Ovary (tissue), 9 donors: ENCODE data around the gene FAM13C. TPM values are rescaled to one million over a fixed set of nuclear protein-coding genes. Genes with fewer than 3 reads are reported as not detected.
A peak's percentile ranks its signal among the peaks of the same experiment; 100 is the strongest.

Experiments used
- DNase-seq, 5 donors: peaks; one replicate each; pipeline ENCODE4 v3.0.0-alpha.2; 2019 to 2020
- H3K27ac ChIP-seq, 2 donors: fragments of 200-600 bp; one replicate each; pipeline versions ENCODE4 v1.5.1 to v1.8.0; 2019 to 2022
- H3K27me3 ChIP-seq: fragments of 200-600 bp; one replicate; pipeline ENCODE4 v1.8.0; 2022
- H3K36me3 ChIP-seq: fragments of 200-600 bp; sonication (generic); one replicate; pipeline ENCODE4 v1.5.1; 2019
- H3K4me1 ChIP-seq: one replicate; pipeline ENCODE4 v1.8.1; 2013; ENCODE audit warnings: mild to moderate bottlenecking, moderate library complexity; ENCODE audit not compliant: insufficient read depth
- H3K4me3 ChIP-seq: fragments of 200-600 bp; sonication (generic); one replicate; pipeline ENCODE4 v1.5.1; 2017
- H3K9me3 ChIP-seq, 2 donors: fragments of 200-600 bp in 1 of 2; sonication (generic) in 1 of 2; one replicate each; pipeline versions ENCODE4 v1.5.1 to v1.8.1; 2013 to 2019; ENCODE audit warnings: mild to moderate bottlenecking in 1 of 2, moderate library complexity in 1 of 2
- CTCF ChIP-seq, 3 donors: fragments of 450-650 bp in 2 of 3; fragments of 200-600 bp in 1 of 3; IDR thresholded peaks; one replicate each; pipeline versions ENCODE4 v1.5.1 to v1.8.0; 2016 to 2022; ENCODE audit warnings: antibody characterized with exemption in 3 of 3, mild to moderate bottlenecking in 1 of 3
- EP300 ChIP-seq: sonication (generic); formaldehyde crosslinking; IDR thresholded peaks from one replicate; pipeline ENCODE4 v1.6.1; 2017; ENCODE audit warnings: antibody characterized with exemption
- POLR2A ChIP-seq: fragments of 450-650 bp; IDR thresholded peaks from one replicate; pipeline ENCODE4 v1.6.1; 2017; ENCODE audit warnings: antibody characterized with exemption, mild to moderate bottlenecking, moderate library complexity
- WGBS, 3 donors: extraction: QIAGEN DNeasy Blood & Tissue Kit in 1 of 3; methylation state at CpG; one replicate each; pipeline versions ENCODE4 v1.1.5 to v1.1.7; 2013 to 2017; 5-methylcytosine and 5-hydroxymethylcytosine counted together
- intact Hi-C, 4 donors: fragments of 100-400 bp; cut with DNase I; formaldehyde crosslinking; loops; one replicate each; pipeline versions ENCODE4 v1.11.0 to v1.15.1; 2022 to 2023
- polyA plus RNA-seq, 2 donors: library from polyadenylated mRNA; stranded (reverse); fragments of 200-250 nt in 1 of 2; fragments of 350-450 nt in 1 of 2; fragmentation: Illumina TruSeq in 1 of 2; extraction: RNeasy Lipid Tissue Mini Kit (QIAGEN cat#74804) in 1 of 2; gene quantifications; one replicate each; pipeline ENCODE4 v1.2.3, GENCODE V29; 2013 to 2014
- total RNA-seq, 7 donors: library from RNA; depleted of rRNA in 2 of 7; stranded (reverse); fragments of >200 nt in 2 of 7; fragmentation: NEBNext Ultra II Directional in 3 of 7; extraction: Animal tissue kit (Norgen Biotek cat#: 25700) in 3 of 7; gene quantifications; one replicate each; pipeline versions ENCODE4 v1.1.0 to v1.2.4, GENCODE V29; 2016 to 2023
- donor health status: DM: no; HTN: no; CAD: no; lungs with moderate emphysema.
- donor health status: DM: no; HTN: no; CAD: no.
- donor health status: Bipolar disorder and iron deficiency.
- donor health status: DM: yes; HTN: yes; CAD: no.
- donor health status: DM: no; HTN: no; CAD: no.
- donor health status: DM: yes; HTN: yes; CAD: no.

The FAM13C gene
- total and polyA plus RNA-seq, 9 donors: 11.9 to 35.2 (median 20.2) TPM

- H3K4me1 ChIP-seq: no peaks in the 10 kb centered on the region
Measured at GRCh38 chr10:59387951-59388670, 25.8 kb upstream of the FAM13C start.

GRCh38 chr10:59384761-59385160, 22.4 kb upstream of the FAM13C start:
- Histone ChIP-seq H3K4me1 (no peaks in the 10 kb centered on the region), H3K9me3 (no peaks in the 10 kb centered on the region), H3K27me3 (no peaks in the 10 kb centered on the region), H3K27ac (no peak overlapping the region), H3K36me3 (no peaks in the 10 kb centered on the region), H3K4me3 (no peak overlapping the region)
- no peak for DNase-seq
- WGBS, 3 donors: 60 to 61% (median 60%) methylated on average over 3 of the region's 3 CpGs
- TF ChIP-seq EP300 (no peak), POLR2A (no peak), CTCF (IDR thresholded peaks at IDR 0.05) (no peak)
- intact Hi-C loops: no loop called here

More at GRCh38 chr10:59387951-59388670, 25.8 kb upstream of the FAM13C start:
- DNase-seq: no peak
- no peaks in the 10 kb centered on the region for H3K27me3 ChIP-seq
- no peaks in the 10 kb centered on the region for H3K9me3 ChIP-seq
- TF ChIP-seq EP300 (no peak), CTCF (IDR thresholded peaks at IDR 0.05) (no peak), POLR2A (no peak)
- H3K4me3 ChIP-seq: no peak overlapping the region
- WGBS, 3 donors: 76 to 82% (median 77%) methylated on average over 3 of the region's 3 CpGs
- intact Hi-C loops: no loop called here
- H3K36me3 ChIP-seq: no peaks in the 10 kb centered on the region
- peak overlapping the region in 1 of 2 donors; percentile 12 for H3K27ac ChIP-seq

DNA sequence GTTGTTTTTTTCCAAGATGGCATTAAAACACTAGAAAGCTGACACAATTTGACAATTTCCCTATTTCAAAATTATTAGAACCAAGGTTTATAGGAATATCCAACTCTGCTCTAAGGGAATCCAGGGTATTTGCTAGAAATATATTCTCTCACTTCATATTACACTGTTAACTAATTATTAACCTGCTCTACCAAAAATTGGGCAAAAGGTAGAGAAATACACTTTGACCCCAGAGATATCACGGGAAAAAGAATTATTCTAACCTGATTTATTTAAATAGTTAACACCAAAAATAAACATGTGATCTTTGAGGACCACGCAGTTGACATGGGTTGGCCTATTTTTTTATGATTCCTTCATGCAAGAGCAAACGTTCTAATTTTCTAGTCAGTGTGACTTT, 21.6 kb upstream of the FAM13C start:
- H3K36me3 ChIP-seq: no peaks in the 10 kb centered on the region
- no peaks in the 10 kb centered on the region for H3K4me1 ChIP-seq
- no peaks in the 10 kb centered on the region for H3K27me3 ChIP-seq
- H3K9me3 ChIP-seq: no peaks in the 10 kb centered on the region
- DNase-seq: no peak
- no peak overlapping the region for H3K4me3 ChIP-seq
- intact Hi-C loops: no loop called here
- TF ChIP-seq EP300 (no peak), CTCF (IDR thresholded peaks at IDR 0.05) (no peak), POLR2A (no peak)
- H3K27ac ChIP-seq: peak overlapping the region in 1 of 2 donors; percentile 71
- 89 to 92% (median 91%) methylated on average over 3 of the region's 3 CpGs for WGBS, 3 donors

DNA sequence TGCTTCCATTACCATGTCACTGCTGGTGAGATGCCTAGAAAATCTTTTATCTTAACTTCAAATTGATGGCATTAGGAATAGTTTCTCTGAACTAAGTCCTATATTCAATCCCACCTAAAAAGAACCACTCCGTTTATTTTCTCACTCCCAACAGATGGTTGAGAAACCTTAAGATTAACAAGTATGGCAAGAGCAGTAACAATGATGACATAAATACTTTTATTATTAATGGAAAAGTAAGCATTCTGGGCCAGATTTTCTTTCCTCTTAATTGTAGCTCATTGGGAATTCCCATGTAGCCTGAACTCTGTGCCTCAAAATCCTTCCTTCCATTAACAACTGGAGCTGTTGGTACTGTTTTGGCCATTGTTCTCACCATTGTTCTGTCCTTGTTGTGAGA, 21.1 kb upstream of the FAM13C start:
- no peaks in the 10 kb centered on the region for H3K4me1 ChIP-seq
- H3K4me3 ChIP-seq: no peak overlapping the region
- no peaks in the 10 kb centered on the region for H3K36me3 ChIP-seq
- no peaks in the 10 kb centered on the region for H3K9me3 ChIP-seq
- DNase-seq: no peak
- H3K27ac ChIP-seq: peak overlapping the region in 1 of 2 donors; percentile 71
- WGBS, 3 donors: 5 to 19% (median 16%) methylated on average over 1 of the region's 1 CpG
- intact Hi-C loops: no loop called here
- no peaks in the 10 kb centered on the region for H3K27me3 ChIP-seq
- TF ChIP-seq POLR2A (no peak), CTCF (IDR thresholded peaks at IDR 0.05) (no peak), EP300 (no peak)
